Mucosa of descending colon (tissue), 3 donors: Measurements from ENCODE around the gene KSR1. TPM values are rescaled to one million over a fixed set of nuclear protein-coding genes. Genes with fewer than 3 reads are reported as not detected.
"Not testable (repeated sequence)": the region's sequence is repeated elsewhere in the genome, so short reads cannot be mapped to it uniquely, and the experiment has no call there.

Experiments used
- ATAC-seq: fragments of 200-7000 bp; cut with Tn5 transposase; one replicate; pipeline ENCODE4 v1.9.1; 2020; ENCODE audit warnings: mild to moderate bottlenecking, moderate library complexity
- DNase-seq, 3 donors: peaks; one replicate each; pipeline ENCODE4 v3.0.0-alpha.2; 2020
- H3K36me3 ChIP-seq: fragments of 200-600 bp; one replicate; pipeline ENCODE4 v1.8.0; 2021; ENCODE audit warnings: low read depth, mild to moderate bottlenecking
- H3K4me1 ChIP-seq: fragments of 200-600 bp; one replicate; pipeline ENCODE4 v1.8.0; 2021; ENCODE audit warnings: low read depth, mild to moderate bottlenecking
- H3K4me3 ChIP-seq: fragments of 200-600 bp; one replicate; pipeline ENCODE4 v1.8.0; 2021; ENCODE audit warnings: mild to moderate bottlenecking
- H3K9me3 ChIP-seq: fragments of 200-600 bp; one replicate; pipeline ENCODE4 v1.8.0; 2021; ENCODE audit warnings: mild to moderate bottlenecking
- intact Hi-C, 2 donors: fragments of 100-400 bp; cut with DNase I in 1 of 2; cut with micrococcal nuclease in 1 of 2; formaldehyde crosslinking; loops; one replicate each; pipeline versions ENCODE4 v1.11.0 to v1.11.1; 2022; cut with DNase I, micrococcal nuclease
- total RNA-seq, 3 donors: library from RNA; stranded (reverse); fragmentation: NEBNext Ultra II Directional in 2 of 3; extraction: Animal tissue kit (Norgen Biotek cat#: 25700) in 2 of 3; gene quantifications; one replicate each; pipeline versions ENCODE4 v1.2.1 to v1.2.4, GENCODE V29; 2021 to 2023
- TF ChIP-seq, protein P1 (sequence below): fragments of 200-600 bp; IDR thresholded peaks from one replicate; pipeline ENCODE4 v1.8.0; 2022; ENCODE audit warnings: antibody characterized with exemption, mild to moderate bottlenecking
- donor health status: DM: no; HTN: no; CAD: no; lungs with moderate emphysema.
- donor health status: DM: no; HTN: no; CAD: no.
- donor health status: DM: no; HTN: yes; CAD: no.

The KSR1 gene
- total RNA-seq, 3 donors from 2014 or later: 20.5 to 50.4 (median 21.3) TPM

DNA sequence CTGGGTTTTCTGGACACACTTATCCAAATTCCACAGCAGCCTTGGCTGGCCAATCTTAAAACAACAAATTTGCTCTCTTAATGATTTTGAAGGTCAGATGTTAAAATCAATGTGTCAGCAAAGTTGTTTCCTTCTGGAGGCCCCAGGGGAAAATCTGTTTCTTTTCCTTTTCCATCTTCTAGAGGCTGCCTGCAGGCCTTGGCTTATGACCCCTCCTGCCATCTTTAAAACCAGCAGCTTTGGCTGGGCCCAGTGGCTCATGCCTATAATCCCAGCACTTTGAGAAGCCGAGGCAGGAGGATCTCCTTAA lies 177.7 kb downstream of the KSR1 start:
- TF ChIP-seq, protein P1, sequence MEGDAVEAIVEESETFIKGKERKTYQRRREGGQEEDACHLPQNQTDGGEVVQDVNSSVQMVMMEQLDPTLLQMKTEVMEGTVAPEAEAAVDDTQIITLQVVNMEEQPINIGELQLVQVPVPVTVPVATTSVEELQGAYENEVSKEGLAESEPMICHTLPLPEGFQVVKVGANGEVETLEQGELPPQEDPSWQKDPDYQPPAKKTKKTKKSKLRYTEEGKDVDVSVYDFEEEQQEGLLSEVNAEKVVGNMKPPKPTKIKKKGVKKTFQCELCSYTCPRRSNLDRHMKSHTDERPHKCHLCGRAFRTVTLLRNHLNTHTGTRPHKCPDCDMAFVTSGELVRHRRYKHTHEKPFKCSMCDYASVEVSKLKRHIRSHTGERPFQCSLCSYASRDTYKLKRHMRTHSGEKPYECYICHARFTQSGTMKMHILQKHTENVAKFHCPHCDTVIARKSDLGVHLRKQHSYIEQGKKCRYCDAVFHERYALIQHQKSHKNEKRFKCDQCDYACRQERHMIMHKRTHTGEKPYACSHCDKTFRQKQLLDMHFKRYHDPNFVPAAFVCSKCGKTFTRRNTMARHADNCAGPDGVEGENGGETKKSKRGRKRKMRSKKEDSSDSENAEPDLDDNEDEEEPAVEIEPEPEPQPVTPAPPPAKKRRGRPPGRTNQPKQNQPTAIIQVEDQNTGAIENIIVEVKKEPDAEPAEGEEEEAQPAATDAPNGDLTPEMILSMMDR: no peak
- Histone ChIP-seq H3K4me3 (no peak overlapping the region), H3K36me3 (no peaks in the 10 kb centered on the region), H3K4me1 (peaks cover 43% of the 10 kb centered on the region), H3K9me3 (no peaks in the 10 kb centered on the region)
- intact Hi-C loops: no loop called here
- ATAC-seq (no peak), DNase-seq (no peak)

GRCh38 chr17:27634776-27635175 lies 178.5 kb downstream of the KSR1 start:
- Histone ChIP-seq H3K36me3 (no peaks in the 10 kb centered on the region), H3K4me3 (no peak overlapping the region), H3K4me1 (peaks cover 43% of the 10 kb centered on the region), H3K9me3 (no peaks in the 10 kb centered on the region)
- DNase-seq (no peak), ATAC-seq (no peak)
- TF ChIP-seq, protein P1: no peak
- intact Hi-C loops: no loop called here

GRCh38 chr17:27635275-27635823 lies 179.1 kb downstream of the KSR1 start:
- Histone ChIP-seq H3K36me3 (no peaks in the 10 kb centered on the region), H3K4me3 (no peak overlapping the region), H3K9me3 (no peaks in the 10 kb centered on the region), H3K4me1 (peaks cover 42% of the 10 kb centered on the region)
- intact Hi-C loops: no loop called here
- peak in 2 of 3 donors; percentile 34 to 72 for DNase-seq
- TF ChIP-seq, protein P1: no peak
- peak; percentile 35 for ATAC-seq

DNA sequence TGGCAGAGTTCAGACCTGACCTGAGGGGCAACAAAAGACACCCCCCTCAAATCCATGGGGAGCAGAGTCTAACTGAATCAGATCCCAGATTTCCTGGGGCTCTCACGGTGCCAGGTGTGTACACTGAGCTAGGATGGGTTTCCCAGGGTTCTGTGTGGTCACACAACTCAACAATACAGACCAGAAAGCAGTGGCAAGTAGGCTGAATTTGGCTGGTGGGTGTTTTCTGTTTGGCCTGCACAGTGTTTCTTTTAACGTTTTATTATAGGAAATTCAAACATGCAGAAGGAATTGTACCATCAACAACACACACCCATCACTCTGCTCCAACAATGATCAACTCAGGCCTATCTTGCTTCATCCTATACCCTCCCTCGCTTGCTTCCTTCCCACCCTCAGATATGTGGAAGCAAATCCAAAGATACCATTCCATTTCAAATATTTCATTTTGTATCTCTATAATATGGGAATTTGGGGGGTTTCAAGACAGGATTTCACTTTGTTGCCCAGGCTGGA lies 179.8 kb downstream of the KSR1 start:
- H3K4me1 ChIP-seq: peaks cover 37% of the 10 kb centered on the region
- H3K36me3 ChIP-seq, intact Hi-C loops, H3K9me3 ChIP-seq, H3K4me3 ChIP-seq: not testable (repeated sequence)
- ATAC-seq (peak; percentile 67), DNase-seq (peak in 2 of 3 donors; percentile 40 to 63)

DNA sequence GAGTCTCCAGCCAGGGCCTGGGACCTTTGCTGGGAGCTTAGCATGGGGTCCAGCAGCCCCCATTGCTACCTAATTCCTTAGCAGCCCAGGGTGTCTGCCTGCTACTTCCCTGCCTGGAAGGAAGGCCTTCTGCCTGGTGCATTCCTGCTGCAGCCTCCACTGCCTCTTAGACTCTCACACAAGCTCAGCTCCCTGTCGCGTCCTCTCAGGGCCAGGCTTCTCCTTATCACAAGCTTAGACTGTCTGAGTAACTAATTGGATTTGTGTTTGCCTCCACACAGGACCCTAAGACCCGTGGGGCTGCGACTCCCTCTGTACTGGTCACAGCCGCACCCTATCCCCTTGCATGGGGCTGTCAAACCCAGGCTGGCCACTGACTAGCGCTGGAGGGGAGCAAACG lies 181.6 kb downstream of the KSR1 start:
- intact Hi-C loops: not testable (repeated sequence)

GRCh38 chr17:27638415-27638914 lies 182.2 kb downstream of the KSR1 start:
- peaks cover 24% of the 10 kb centered on the region for H3K4me1 ChIP-seq
- H3K9me3 ChIP-seq, DNase-seq, intact Hi-C loops, H3K4me3 ChIP-seq, H3K36me3 ChIP-seq: not testable (repeated sequence)
- peak; percentile 61 for ATAC-seq

More for the DNA sequence above, 181.6 kb downstream of the KSR1 start:
- ATAC-seq, H3K4me3 ChIP-seq, H3K36me3 ChIP-seq, H3K9me3 ChIP-seq: not testable (repeated sequence)
- DNase-seq: peak in 1 of 3 donors; percentile 18
- H3K4me1 ChIP-seq: peaks cover 31% of the 10 kb centered on the region

- DNase-seq: no peak
- no peaks in the 10 kb centered on the region for H3K9me3 ChIP-seq
- intact Hi-C loops: no loop called here
- H3K4me1 ChIP-seq: peaks cover 4% of the 10 kb centered on the region
- H3K4me3 ChIP-seq: no peak overlapping the region
- no peaks in the 10 kb centered on the region for H3K36me3 ChIP-seq
- TF ChIP-seq, protein P1: no peak
- no peak for ATAC-seq
Measured at GRCh38 chr17:27640790-27641189, 184.5 kb downstream of the KSR1 start.
